Panc1 (cell line): ENCODE results near the gene COMMD1. TPM values are rescaled to one million over a fixed set of nuclear protein-coding genes. Genes with fewer than 3 reads are reported as not detected.

Experiments used
- ATAC-seq: fragments of 200-7000 bp; cut with Tn5 transposase; 2 replicates; pipeline ENCODE4 v1.9.1; 2020; ENCODE audit warnings: mild to moderate bottlenecking, moderate library complexity
- BruUV-seq: library from RNA; stranded (reverse); fragments of 400-500 nt; replicated peaks from 2 replicates; lab custom pipeline; 2021; lab: Mats Ljungman, UMichigan
- CTCF ChIA-PET: fragments of 300-600 bp; sonication (Branson Sonifier 250); formaldehyde crosslinking; loops from one replicate; lab custom pipeline; 2022; ENCODE audit warnings: antibody characterized with exemption; lab: Charles Lee
- POLR2A ChIA-PET: fragments of 300-600 bp; sonication (Branson Sonifier 250); formaldehyde crosslinking; loops from one replicate; lab custom pipeline; 2022; ENCODE audit warnings: antibody characterized with exemption; lab: Charles Lee
- DNase-seq: peaks from one replicate; pipeline ENCODE4 v3.0.0-alpha.2; 2010; ENCODE audit warnings: low read depth, low spot score
- H3K27ac ChIP-seq: 2 replicates; pipeline ENCODE4 v1.5.1; 2011; ENCODE audit warnings: mild to moderate bottlenecking, low read length, inconsistent platforms
- H3K27me3 ChIP-seq: fragments of 200-500 bp; sonication (Bioruptor generic); 2 replicates; pipeline ENCODE4 v1.6.0; 2014; ENCODE audit warnings: low read length, inconsistent platforms; ENCODE audit not compliant: control insufficient read depth, insufficient read depth
- H3K36me3 ChIP-seq: fragments of 200-500 bp; sonication (Bioruptor generic); 2 replicates; pipeline ENCODE4 v1.5.1; 2014; ENCODE audit warnings: inconsistent platforms, mild to moderate bottlenecking, low read length, moderate library complexity; ENCODE audit not compliant: control insufficient read depth, insufficient read depth
- H3K4me1 ChIP-seq: 2 replicates; pipeline ENCODE4 v1.5.1; 2011; ENCODE audit warnings: inconsistent platforms, mild to moderate bottlenecking, low read length, moderate library complexity; ENCODE audit not compliant: control insufficient read depth, insufficient read depth
- H3K4me3 ChIP-seq, 2 experiments: 2 replicates each; pipeline ENCODE4 v1.5.1; 2011 to 2012; ENCODE audit warnings: low read depth in 2 of 2, low read length in 2 of 2, mild to moderate bottlenecking in 2 of 2, inconsistent platforms in 1 of 2, moderate library complexity in 1 of 2
- H3K9me3 ChIP-seq: fragments of 200-500 bp; sonication (Bioruptor generic); 2 replicates; pipeline ENCODE4 v1.5.1; 2014; ENCODE audit warnings: low read depth, mild to moderate bottlenecking, inconsistent platforms, low read length, moderate library complexity; ENCODE audit not compliant: control insufficient read depth, insufficient read depth
- CTCF ChIP-seq: fragments of 450-650 bp; IDR thresholded peaks from 2 replicates; pipeline ENCODE4 v1.5.1; 2017; ENCODE audit warnings: mild to moderate bottlenecking
- POLR2AphosphoS5 ChIP-seq: IDR thresholded peaks from 2 replicates; pipeline ENCODE4 v1.6.1; 2012; ENCODE audit warnings: mild to moderate bottlenecking, low read depth, low read length, moderate library complexity
- REST ChIP-seq, 2 experiments: IDR thresholded peaks; 2 replicates each; pipeline ENCODE4 v1.6.1; 2011 to 2012; ENCODE audit warnings: low read depth in 2 of 2, control low read depth in 1 of 2, low read length in 1 of 2, mild to moderate bottlenecking in 1 of 2, moderate library complexity in 1 of 2; ENCODE audit not compliant: insufficient read depth in 1 of 2
- SIN3A ChIP-seq: IDR thresholded peaks from 2 replicates; pipeline ENCODE4 v1.6.1; 2012; ENCODE audit warnings: low read depth, mild to moderate bottlenecking, low read length, moderate library complexity, borderline replicate concordance; ENCODE audit not compliant: insufficient read depth
- TCF7L2 ChIP-seq: IDR thresholded peaks from 2 replicates; pipeline ENCODE4 v1.6.1; 2011; ENCODE audit warnings: mild to moderate bottlenecking, low read depth, low read length, inconsistent platforms
- in situ Hi-C: cut with HindIII; loops from 2 replicates; pipeline ENCODE4 v1.10.0; 2016; ENCODE audit warnings: low sequenced_read_pairs, low pct_unique_long_range_greater_than_20kb
- intact Hi-C: fragments of 100-400 bp; cut with micrococcal nuclease; formaldehyde crosslinking; loops from one replicate; pipeline ENCODE4 v1.10.0; 2022; ENCODE audit not compliant: unreplicated experiment
- total RNA-seq: library from RNA; stranded (reverse); gene quantifications from one replicate; pipeline ENCODE4 v1.2.1, GENCODE V29; 2021; ENCODE audit not compliant: unreplicated experiment

Gene COMMD1
- total RNA-seq, 1 experiment from 2014 or later: 40.3 TPM

- CTCF ChIA-PET: no interaction called here
- DNase-seq: no peak
- no peak for TF ChIP-seq CTCF
- no peak for ATAC-seq
- BruUV-seq: no TSS peak
- in situ Hi-C loops: no loop called here
- POLR2A ChIA-PET: no interaction called here
- no peaks in the 10 kb centered on the region for H3K27me3 ChIP-seq
- no peaks in the 10 kb centered on the region for H3K36me3 ChIP-seq
- H3K9me3 ChIP-seq: no peaks in the 10 kb centered on the region
- peak overlapping the region; percentile 6; the same call in 1 of the 2 replicates for H3K27ac ChIP-seq
- peaks cover 24% of the 10 kb centered on the region for H3K4me1 ChIP-seq
- no peak overlapping the region for H3K4me3 ChIP-seq
- intact Hi-C loops: no loop called here
These were observed 43.4 kb downstream of the COMMD1 start for GRCh38 chr2:61948661-61949457.

- Histone ChIP-seq H3K4me3 (no peak overlapping the region), H3K4me1 (peaks cover 24% of the 10 kb centered on the region), H3K36me3 (no peaks in the 10 kb centered on the region), H3K27ac (peak overlapping the region; percentile 6; the same call in 1 of the 2 replicates), H3K27me3 (no peaks in the 10 kb centered on the region), H3K9me3 (no peaks in the 10 kb centered on the region)
- no peak for TF ChIP-seq SIN3A
- TF ChIP-seq REST (IDR thresholded peaks at IDR 0.05; ENCODE audit: insufficient read depth in 1 of 2, low read depth in 2 of 2, low read length in 1 of 2): no peak
- no peak for TF ChIP-seq POLR2AphosphoS5
- TF ChIP-seq CTCF: no peak
- TF ChIP-seq TCF7L2: no peak
- DNase-seq (no peak), ATAC-seq (no peak)
- in situ Hi-C loops: no loop called here
- CTCF ChIA-PET: no interaction called here
- POLR2A ChIA-PET: no interaction called here
- no TSS peak for BruUV-seq
- intact Hi-C loops: no loop called here
These were observed 43.9 kb downstream of the COMMD1 start for GRCh38 chr2:61949458-61949713.
